HL-60 (cell line): ENCODE data around the gene NCMAP.

ENCODE experiments used
- DNase-seq, 2 experiments: peaks; one replicate each; pipeline ENCODE4 v3.0.0-alpha.2; 2010 to 2020; ENCODE audit warnings: low read depth in 1 of 2, low spot score in 1 of 2
- H3K27ac ChIP-seq: fragments of 250-450 bp; sonication (Bioruptor Pico); replicated peaks from 2 replicates; pipeline ENCODE4 v1.5.1; 2020; ENCODE audit warnings: mild to moderate bottlenecking, moderate library complexity
- H3K27me3 ChIP-seq: fragments of 250-450 bp; sonication (Bioruptor Pico); 2 replicates; pipeline ENCODE4 v1.5.1; 2021; ENCODE audit warnings: mild to moderate bottlenecking, moderate library complexity; ENCODE audit not compliant: insufficient read depth, poor library complexity, severe bottlenecking
- H3K4me3 ChIP-seq: replicated peaks from 2 replicates; pipeline ENCODE4 v1.5.1; 2011; ENCODE audit warnings: mild to moderate bottlenecking, control low read depth, low read length; ENCODE audit not compliant: insufficient read depth
- GABPA ChIP-seq: IDR thresholded peaks from 2 replicates; pipeline ENCODE4 v1.6.1; 2012; ENCODE audit warnings: low read depth
- POLR2AphosphoS5 ChIP-seq: IDR thresholded peaks from 2 replicates; pipeline ENCODE4 v1.6.1; 2012; ENCODE audit warnings: low read depth
- SPI1 ChIP-seq: IDR thresholded peaks from 2 replicates; pipeline ENCODE4 v1.6.1; 2012; ENCODE audit warnings: low read depth, mild to moderate bottlenecking, borderline replicate concordance
- TF ChIP-seq, protein P1 (sequence below): IDR thresholded peaks from 2 replicates; pipeline ENCODE4 v1.6.1; 2012; ENCODE audit warnings: low read depth; ENCODE audit not compliant: insufficient replicate concordance
- TF ChIP-seq, protein P2 (sequence below): IDR thresholded peaks from one replicate; pipeline ENCODE4 v1.5.1; 2011; ENCODE audit warnings: low read length, control low read depth, inconsistent platforms; ENCODE audit not compliant: insufficient read depth

The NCMAP gene

DNA sequence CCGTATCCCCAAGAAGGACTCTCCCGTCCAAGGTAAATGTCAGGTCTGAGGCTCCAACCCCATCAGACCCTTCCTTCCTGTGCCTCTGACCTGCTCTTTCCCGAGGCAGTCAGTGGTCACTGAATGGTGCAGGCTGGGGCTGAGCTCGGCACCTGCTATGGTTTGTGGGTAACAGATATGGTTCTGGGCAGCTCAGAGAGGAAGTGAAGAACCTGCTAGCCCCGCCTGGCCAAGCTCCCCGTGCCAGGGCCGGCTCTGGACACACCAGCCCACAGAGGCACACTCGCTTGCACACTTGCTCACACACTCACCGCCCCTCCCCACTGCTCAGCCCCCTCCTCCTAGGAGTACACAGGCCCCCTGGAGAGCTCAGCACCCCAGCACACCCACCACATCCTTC is 16.4 kb downstream of the NCMAP start:
- Histone ChIP-seq H3K27me3 (no peaks in the 10 kb centered on the region), H3K4me3 (no peak overlapping the region), H3K27ac (no peak overlapping the region)
- TF ChIP-seq, protein P1, sequence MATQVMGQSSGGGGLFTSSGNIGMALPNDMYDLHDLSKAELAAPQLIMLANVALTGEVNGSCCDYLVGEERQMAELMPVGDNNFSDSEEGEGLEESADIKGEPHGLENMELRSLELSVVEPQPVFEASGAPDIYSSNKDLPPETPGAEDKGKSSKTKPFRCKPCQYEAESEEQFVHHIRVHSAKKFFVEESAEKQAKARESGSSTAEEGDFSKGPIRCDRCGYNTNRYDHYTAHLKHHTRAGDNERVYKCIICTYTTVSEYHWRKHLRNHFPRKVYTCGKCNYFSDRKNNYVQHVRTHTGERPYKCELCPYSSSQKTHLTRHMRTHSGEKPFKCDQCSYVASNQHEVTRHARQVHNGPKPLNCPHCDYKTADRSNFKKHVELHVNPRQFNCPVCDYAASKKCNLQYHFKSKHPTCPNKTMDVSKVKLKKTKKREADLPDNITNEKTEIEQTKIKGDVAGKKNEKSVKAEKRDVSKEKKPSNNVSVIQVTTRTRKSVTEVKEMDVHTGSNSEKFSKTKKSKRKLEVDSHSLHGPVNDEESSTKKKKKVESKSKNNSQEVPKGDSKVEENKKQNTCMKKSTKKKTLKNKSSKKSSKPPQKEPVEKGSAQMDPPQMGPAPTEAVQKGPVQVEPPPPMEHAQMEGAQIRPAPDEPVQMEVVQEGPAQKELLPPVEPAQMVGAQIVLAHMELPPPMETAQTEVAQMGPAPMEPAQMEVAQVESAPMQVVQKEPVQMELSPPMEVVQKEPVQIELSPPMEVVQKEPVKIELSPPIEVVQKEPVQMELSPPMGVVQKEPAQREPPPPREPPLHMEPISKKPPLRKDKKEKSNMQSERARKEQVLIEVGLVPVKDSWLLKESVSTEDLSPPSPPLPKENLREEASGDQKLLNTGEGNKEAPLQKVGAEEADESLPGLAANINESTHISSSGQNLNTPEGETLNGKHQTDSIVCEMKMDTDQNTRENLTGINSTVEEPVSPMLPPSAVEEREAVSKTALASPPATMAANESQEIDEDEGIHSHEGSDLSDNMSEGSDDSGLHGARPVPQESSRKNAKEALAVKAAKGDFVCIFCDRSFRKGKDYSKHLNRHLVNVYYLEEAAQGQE, result no peak
- no peak for TF ChIP-seq POLR2AphosphoS5
- TF ChIP-seq GABPA, result no peak
- peak; percentile 63; the same call in 1 of the 2 replicates for TF ChIP-seq SPI1
- TF ChIP-seq, protein P2, sequence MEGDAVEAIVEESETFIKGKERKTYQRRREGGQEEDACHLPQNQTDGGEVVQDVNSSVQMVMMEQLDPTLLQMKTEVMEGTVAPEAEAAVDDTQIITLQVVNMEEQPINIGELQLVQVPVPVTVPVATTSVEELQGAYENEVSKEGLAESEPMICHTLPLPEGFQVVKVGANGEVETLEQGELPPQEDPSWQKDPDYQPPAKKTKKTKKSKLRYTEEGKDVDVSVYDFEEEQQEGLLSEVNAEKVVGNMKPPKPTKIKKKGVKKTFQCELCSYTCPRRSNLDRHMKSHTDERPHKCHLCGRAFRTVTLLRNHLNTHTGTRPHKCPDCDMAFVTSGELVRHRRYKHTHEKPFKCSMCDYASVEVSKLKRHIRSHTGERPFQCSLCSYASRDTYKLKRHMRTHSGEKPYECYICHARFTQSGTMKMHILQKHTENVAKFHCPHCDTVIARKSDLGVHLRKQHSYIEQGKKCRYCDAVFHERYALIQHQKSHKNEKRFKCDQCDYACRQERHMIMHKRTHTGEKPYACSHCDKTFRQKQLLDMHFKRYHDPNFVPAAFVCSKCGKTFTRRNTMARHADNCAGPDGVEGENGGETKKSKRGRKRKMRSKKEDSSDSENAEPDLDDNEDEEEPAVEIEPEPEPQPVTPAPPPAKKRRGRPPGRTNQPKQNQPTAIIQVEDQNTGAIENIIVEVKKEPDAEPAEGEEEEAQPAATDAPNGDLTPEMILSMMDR, result no peak
- DNase-seq, result peak in 1 of 2 experiments; percentile 4

DNA sequence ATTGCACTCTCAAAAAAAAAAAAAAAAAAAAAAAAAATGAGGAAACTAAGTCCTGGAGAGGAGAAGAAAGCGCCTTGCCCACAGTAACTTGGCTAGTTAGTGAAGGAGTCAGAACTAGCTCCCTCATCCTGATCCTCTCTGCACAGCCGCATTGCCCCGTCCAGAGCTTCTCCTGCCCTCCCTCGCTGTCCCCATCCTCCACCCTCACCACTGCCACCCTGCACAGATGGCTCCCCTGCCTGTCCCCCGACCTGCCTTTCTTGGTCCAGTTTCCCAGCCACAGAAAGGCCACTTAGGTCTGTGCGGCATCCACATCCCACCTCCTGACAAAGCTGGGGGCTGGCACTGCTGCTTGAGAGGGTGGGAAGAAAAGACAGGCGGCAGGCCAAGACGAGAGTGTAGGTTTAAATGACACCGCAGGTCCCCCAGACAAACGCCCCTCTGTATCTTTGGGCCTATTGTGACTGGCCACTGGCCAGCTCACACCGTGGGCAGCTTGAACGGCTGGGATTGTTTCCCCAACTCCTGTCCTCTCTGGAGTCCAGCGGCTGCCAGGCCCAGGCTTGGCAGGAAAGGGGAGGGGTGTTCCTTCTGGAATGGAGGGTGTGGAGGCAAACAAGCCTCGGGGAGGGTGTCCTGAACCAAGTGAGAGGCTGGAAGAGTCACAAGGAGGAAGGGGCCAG is 20.2 kb downstream of the NCMAP start:
- Histone ChIP-seq H3K4me3 (no peak overlapping the region), H3K27ac (no peak overlapping the region), H3K27me3 (no peaks in the 10 kb centered on the region)
- TF ChIP-seq, protein P1, result no peak
- no peak for TF ChIP-seq GABPA
- no peak for TF ChIP-seq SPI1
- TF ChIP-seq POLR2AphosphoS5, result no peak
- TF ChIP-seq, protein P2, result no peak
- DNase-seq, result no peak

DNA sequence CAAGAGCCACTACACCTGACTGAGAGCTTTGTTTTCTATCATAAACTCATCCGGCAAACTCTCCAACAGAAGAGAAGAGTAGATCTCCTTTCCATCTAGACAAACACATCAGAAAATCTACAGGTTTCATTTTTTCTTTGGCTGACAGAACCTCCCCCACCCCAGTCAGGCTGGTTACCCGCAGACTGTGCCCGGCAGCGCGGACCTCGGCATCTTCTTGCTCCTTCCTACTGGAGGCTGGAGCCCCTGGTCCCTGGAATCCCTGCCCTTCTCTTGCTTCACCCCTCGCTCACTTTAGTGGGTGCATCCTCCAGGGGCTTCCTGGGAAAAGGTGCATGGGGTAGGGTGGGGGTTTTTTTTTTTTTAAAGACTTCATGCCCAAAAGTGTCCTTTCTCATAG is 23.0 kb downstream of the NCMAP start:
- Histone ChIP-seq H3K4me3 (no peak overlapping the region), H3K27me3 (no peaks in the 10 kb centered on the region), H3K27ac (no peak overlapping the region)
- TF ChIP-seq POLR2AphosphoS5 (no peak), GABPA (no peak), SPI1 (no peak)
- TF ChIP-seq, protein P1, result no peak
- TF ChIP-seq, protein P2, result no peak
- DNase-seq, result no peak
